Left ventricle myocardium superior (tissue), 1 donor: ENCODE data around the gene ERN1. TPM values are rescaled to one million over a fixed set of nuclear protein-coding genes. Genes with fewer than 3 reads are reported as not detected.
"Not testable (repeated sequence)": the region's sequence is repeated elsewhere in the genome, so short reads cannot be mapped to it uniquely, and the experiment has no call there.

ENCODE experiments used
- ATAC-seq: fragments of 200-7000 bp; cut with Tn5 transposase; one replicate; pipeline ENCODE4 v1.9.1; 2020; ENCODE audit warnings: mild to moderate bottlenecking, moderate library complexity
- DNase-seq: peaks from one replicate; pipeline ENCODE4 v3.0.0-alpha.2; 2020
- intact Hi-C: fragments of 100-400 bp; cut with micrococcal nuclease; formaldehyde crosslinking; loops from one replicate; pipeline ENCODE4 v1.11.0; 2022
- long read RNA-seq: library from polyadenylated mRNA; unstranded; transcript quantifications from one replicate; pipeline ENCODE4 v2.0.0, GENCODE V29; 2021
- total RNA-seq: library from RNA; stranded (reverse); fragmentation: NEBNext Ultra II Directional; extraction: Animal tissue kit (Norgen Biotek cat#: 25700); gene quantifications from one replicate; pipeline ENCODE4 v1.2.1, GENCODE V29; 2021
- donor health status: DM: no; HTN: yes; CAD: no; lungs with severe emphysema.

The ERN1 gene
- total RNA-seq = 9.0 TPM
- long read RNA-seq, partial matches to known transcripts = 0 of 7 reads
- long read RNA-seq, other reads (novel, unspliced or antisense) = 2 of 7 reads

DNA sequence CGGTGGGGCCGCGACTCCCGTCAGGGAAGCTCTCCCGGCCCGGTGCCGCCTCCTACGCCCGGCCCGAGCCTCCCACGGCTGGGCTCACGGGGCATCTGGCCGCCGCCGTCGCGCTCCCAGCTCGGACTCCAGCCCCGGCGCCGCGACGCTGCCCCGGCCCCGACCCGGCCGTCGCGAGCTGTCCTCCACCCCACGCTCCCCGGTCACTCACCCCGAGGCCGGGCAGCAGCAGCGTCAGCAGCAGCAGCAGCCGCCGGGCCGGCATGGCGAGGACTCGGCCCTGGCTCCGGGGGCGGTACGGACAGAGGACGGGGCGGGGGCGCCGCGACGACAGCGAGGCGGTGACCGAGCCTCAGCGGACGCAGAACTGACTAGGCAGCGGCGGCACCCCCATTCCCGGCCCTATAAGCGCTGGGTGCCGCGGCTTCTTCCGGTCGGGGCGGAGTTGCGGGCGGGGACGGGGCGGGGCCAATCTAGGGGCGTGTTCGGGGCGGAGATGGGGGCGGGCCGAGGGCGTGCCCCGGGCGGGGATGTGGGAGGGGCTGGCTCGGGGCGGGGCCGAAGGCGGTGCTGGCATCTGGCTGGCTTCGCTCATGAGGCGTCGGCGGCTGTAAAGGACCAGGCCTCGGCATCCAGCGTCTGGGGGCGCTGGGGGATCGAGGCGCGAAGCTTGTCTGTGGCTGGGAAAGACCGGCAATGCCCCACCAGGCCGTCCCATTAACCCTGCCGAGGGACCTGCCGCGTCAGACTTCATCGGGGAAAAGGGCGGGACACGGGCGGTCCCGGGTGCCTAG is at the start of gene ERN1:
TSS of gene ERN1 (minus strand) at position 380 of the 794 bp plus-strand sequence. CDS start at position 265, 115 bp downstream.
- intact Hi-C loops = loop anchor here (5.0 kb wide), 1 partner anchor 103 kb away; no protein-coding TSS in a partner anchor
- peak; percentile 96 for DNase-seq
- peak; percentile 98 for ATAC-seq

GRCh38 chr17:64179024-64179423 is 49.1 kb upstream of the ERN1 start:
- DNase-seq, intact Hi-C loops, ATAC-seq: not testable (repeated sequence)

- ATAC-seq = no peak
- no peak for DNase-seq
- intact Hi-C loops = no loop called here
Observed at GRCh38 chr17:64178011-64178825, 48.3 kb upstream of the ERN1 start.

- intact Hi-C loops = no loop called here
- no peak for ATAC-seq
Observed at GRCh38 chr17:64177311-64178010, 47.5 kb upstream of the ERN1 start.

DNA sequence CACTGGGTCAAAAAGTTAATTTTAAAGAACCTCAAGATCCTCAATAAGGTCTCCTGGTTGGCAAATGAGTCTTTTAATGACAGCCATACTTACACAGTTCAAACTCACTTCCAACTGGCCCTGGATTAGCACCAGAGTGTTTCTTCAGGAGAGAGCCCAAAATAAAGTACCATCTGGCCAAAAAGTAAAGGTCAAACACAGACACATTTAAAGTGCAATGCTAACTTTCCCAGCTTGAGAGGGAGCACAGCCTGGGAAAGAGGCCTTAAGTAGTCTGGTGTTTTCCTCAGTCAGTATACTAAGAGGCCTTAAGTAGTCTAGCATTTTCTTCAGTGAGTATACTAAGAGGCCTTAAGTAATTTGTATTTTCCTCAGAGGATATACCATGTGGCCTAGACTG is 46.6 kb upstream of the ERN1 start:
- DNase-seq = no peak
- peak; percentile 67 for ATAC-seq
- intact Hi-C loops = no loop called here

More at GRCh38 chr17:64177311-64178010, 47.5 kb upstream of the ERN1 start:
- no peak for DNase-seq

- DNase-seq (no peak), ATAC-seq (peak; percentile 60)
- intact Hi-C loops = no loop called here
Observed at GRCh38 chr17:64174686-64175456, 44.9 kb upstream of the ERN1 start.

DNA sequence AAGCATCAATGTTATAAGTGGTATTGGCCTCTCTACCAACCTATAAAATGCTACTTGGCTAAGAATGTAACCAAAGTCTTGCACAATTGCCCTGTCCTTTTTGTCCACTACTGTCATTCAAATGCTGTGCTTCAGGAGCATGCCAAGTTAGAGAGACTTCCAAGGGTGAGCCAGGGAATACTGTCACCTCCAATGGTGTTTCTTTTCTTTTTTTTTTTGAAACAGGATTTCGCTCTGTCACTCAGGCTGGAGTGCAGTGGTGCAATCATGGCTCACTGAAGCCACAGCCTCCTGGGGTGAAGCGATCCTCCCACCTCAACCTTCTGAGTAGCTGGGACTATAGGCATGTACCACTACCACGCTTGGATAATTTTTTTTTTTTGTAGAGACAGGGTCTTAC is 43.7 kb upstream of the ERN1 start:
- no peak for DNase-seq
- intact Hi-C loops = no loop called here
- ATAC-seq = peak; percentile 9

- no peak for ATAC-seq
- intact Hi-C loops = no loop called here
- DNase-seq = no peak
Observed at GRCh38 chr17:64172510-64172909, 42.6 kb upstream of the ERN1 start.

DNA sequence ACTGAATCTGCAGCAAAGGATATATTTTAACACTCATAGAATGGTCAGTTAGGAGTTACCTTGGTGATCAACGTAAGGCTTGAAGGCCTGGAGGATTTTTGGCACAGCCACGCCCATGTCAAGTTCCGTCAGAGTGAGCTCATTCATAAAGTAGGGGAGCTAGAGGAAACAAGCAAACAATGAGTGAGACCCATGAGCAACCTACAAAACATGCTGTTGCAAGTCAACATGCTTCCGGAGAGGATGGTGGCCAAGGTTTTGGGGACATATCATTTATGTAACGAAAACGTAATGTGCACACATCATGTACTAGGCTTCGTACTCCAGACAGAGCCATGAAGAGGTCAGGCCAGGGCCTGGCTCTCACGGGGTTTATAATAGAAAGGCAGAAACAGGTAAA is 41.1 kb upstream of the ERN1 start:
- DNase-seq (no peak), ATAC-seq (no peak)

DNA sequence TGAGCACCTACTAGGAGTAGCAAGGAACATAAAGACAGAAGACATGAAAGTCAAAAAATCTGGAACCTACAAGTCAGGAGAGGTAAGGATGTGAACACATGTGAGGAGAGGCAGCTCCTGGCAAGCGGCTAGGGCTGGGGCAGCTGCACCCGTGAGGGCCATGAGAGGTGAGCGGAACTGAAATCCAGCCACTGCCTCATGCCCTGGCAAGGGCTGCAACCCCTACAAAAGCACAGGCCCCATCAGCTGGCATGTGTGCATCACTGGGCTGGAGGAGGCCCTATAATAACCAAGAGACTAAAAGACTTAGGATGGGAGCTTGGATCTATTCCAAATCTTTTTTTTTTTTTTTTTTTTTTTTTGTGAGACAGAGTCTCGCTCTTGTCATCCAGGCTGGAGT is 40.3 kb upstream of the ERN1 start:
- intact Hi-C loops = no loop called here
- ATAC-seq = no peak
- no peak for DNase-seq

More for the DNA sequence above, 41.1 kb upstream of the ERN1 start:
- intact Hi-C loops = no loop called here

GRCh38 chr17:64167666-64168065 is 37.7 kb upstream of the ERN1 start:
- DNase-seq, ATAC-seq, intact Hi-C loops: not testable (repeated sequence)

DNA sequence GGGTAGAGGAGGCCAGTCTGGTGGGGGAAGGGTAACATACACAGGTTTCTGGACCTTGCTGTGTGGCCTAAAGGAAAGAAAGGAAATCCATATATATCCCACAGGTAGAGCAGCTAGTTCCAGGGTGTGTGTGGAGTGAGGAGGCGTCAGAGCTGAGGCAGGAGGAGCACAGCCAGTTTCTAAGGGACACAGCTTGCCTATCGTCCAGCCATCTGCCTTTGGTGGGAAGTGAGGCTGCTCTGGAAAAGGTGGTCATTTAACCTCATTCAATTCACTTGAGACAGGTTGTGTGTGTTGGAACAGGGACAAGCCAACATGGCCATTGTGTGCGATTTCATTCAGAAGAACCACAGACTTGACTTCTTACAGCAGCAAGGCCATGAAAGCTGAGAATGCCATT is 36.9 kb upstream of the ERN1 start:
- DNase-seq (no peak), ATAC-seq (no peak)
- intact Hi-C loops = no loop called here

- peak; percentile 19 for ATAC-seq
- no peak for DNase-seq
- intact Hi-C loops = no loop called here
Observed at GRCh38 chr17:64165347-64165746, 35.4 kb upstream of the ERN1 start.

DNA sequence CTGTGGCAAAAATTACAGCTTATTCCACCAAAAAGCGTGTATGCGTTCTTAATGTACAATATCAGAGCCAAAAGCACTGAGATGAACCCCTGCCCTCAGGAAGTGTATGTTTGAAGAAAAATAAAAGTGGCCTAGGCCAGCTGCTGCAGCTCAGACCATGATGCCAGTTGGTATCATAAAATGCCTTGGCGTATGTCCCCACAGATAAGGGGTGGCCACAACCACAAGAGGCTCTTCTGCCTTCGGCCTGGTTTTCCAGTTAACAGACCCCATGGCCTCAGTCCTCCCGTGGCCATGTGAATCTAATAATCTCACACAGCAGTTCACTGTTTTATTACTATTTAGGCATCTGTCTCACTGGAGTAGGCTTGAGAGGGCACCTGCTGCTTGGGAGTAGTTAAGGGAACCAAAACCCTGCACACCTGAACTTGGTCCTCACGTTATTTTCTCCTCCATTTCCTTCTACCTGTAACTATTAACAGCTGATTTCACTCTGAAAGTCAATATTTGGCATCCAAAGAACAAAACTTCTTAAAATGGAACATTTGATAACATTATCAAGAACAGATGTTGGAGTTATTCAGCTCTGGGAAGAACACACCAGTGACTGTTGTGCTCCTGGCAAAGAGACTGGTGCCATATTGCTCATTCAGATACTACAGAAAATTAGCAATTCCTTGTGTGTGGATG is 34.8 kb upstream of the ERN1 start:
- ATAC-seq (peak; percentile 52), DNase-seq (no peak)
- intact Hi-C loops = loop anchor here (5.0 kb wide), 1 partner anchor 63 kb away; no protein-coding TSS in a partner anchor

DNA sequence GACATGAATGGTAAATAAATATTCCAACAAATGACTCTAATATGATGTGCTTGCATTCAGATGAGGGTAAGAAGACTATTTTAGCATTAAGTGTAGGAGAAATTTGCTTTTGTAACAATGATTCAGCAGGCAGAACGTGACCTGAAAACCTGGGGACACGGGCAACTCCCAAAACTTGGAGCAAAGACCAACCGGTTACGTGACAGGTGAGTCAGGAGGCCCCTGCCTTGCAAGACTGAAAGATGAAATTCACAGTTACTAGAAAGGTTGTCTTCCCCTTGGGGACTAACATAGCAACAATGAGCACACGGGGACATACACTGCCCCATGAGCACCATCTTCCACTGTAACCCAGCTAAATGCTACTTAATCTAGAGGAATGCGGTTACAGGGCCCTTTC is 33.5 kb upstream of the ERN1 start:
- ATAC-seq (no peak), DNase-seq (no peak)
- intact Hi-C loops = loop anchor here (5.0 kb wide), 1 partner anchor 64 kb away; no protein-coding TSS in a partner anchor

DNA sequence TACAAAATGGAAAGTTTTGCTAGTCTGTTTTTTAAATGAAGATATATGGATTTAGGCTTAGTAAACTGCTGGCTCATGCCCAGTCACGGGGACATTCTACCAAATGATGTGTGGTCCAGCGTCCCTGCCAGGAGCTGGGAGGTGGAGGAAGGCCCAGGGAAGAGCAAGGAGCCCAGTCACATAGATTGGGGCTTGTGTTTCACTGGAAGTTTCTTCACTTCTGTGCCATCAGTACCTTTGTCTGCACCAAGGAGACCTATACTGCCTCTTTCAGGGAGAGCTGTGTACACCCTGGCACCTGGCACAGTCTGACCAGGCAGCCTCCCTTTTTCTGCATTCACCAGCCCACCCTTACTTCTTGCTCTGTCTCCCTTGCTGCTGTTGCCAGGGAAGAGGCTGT is 32.6 kb upstream of the ERN1 start:
- DNase-seq (no peak), ATAC-seq (no peak)
- intact Hi-C loops = loop anchor here (5.0 kb wide), 1 partner anchor 65 kb away; no protein-coding TSS in a partner anchor

GRCh38 chr17:64161380-64162176 is 31.6 kb upstream of the ERN1 start:
- DNase-seq (no peak), ATAC-seq (no peak)
- intact Hi-C loops = loop anchor here (5.0 kb wide), 1 partner anchor 66 kb away; no protein-coding TSS in a partner anchor
